H1 (cell line): ENCODE data around the gene REG4. TPM values are rescaled to one million over a fixed set of nuclear protein-coding genes. Genes with fewer than 3 reads are reported as not detected.

Experiments
- CTCF ChIA-PET: fragments of 300-600 bp; sonication (Branson Sonifier 250); formaldehyde crosslinking; loops from one replicate; lab custom pipeline; 2021; ENCODE audit not compliant: partially characterized antibody; lab: Charles Lee
- POLR2A ChIA-PET: fragments of 300-600 bp; sonication (Branson Sonifier 250); formaldehyde crosslinking; loops from one replicate; lab custom pipeline; 2021; ENCODE audit warnings: inconsistent platforms; ENCODE audit not compliant: partially characterized antibody; lab: Charles Lee
- DNase-seq, 2 experiments: peaks; one replicate each; pipeline versions ENCODE4 v3.0.0 to v3.0.0-alpha.2; 2010 to 2022; ENCODE audit warnings: low spot score in 2 of 2, low read depth in 1 of 2, mixed read lengths in 1 of 2
- FAIRE-seq: peaks from 2 replicates; lab custom pipeline; 2011; peaks lifted over from hg19 to GRCh38; lab: Jason Lieb, UNC
- H2AFZ ChIP-seq: 2 replicates; pipeline ENCODE4 v1.8.1; 2012; ENCODE audit warnings: low read length, inconsistent platforms
- H2AK5ac ChIP-seq: 2 replicates; pipeline ENCODE4 v1.6.1; 2013; ENCODE audit warnings: low read depth, low read length
- H2BK120ac ChIP-seq: replicated peaks from 2 replicates; pipeline ENCODE3; 2013; ENCODE audit warnings: low read depth, low read length, inconsistent platforms
- H2BK12ac ChIP-seq: 2 replicates; pipeline ENCODE4 v1.6.1; 2013; ENCODE audit warnings: low read depth, low read length
- H2BK15ac ChIP-seq: 2 replicates; pipeline ENCODE4 v1.6.1; 2013; ENCODE audit warnings: low read length
- H2BK20ac ChIP-seq: 2 replicates; pipeline ENCODE4 v1.6.1; 2013; ENCODE audit warnings: low read length
- H2BK5ac ChIP-seq: 2 replicates; pipeline ENCODE4 v1.6.1; 2013; ENCODE audit warnings: low read depth, low read length
- H3K14ac ChIP-seq: 2 replicates; pipeline ENCODE4 v1.6.1; 2013; ENCODE audit warnings: inconsistent platforms; ENCODE audit not compliant: insufficient read length
- H3K18ac ChIP-seq: 2 replicates; pipeline ENCODE4 v1.6.1; 2013; ENCODE audit warnings: low read length; ENCODE audit errors: extremely low read depth
- H3K23ac ChIP-seq: 2 replicates; pipeline ENCODE4 v1.6.1; 2013; ENCODE audit warnings: inconsistent platforms; ENCODE audit not compliant: insufficient read length
- H3K23me2 ChIP-seq: 2 replicates; pipeline ENCODE4 v1.6.1; 2013; ENCODE audit warnings: low read depth, low read length
- H3K27ac ChIP-seq: 2 replicates; pipeline ENCODE4 v1.6.1; 2011; ENCODE audit warnings: low read depth, low read length, inconsistent platforms
- H3K27me3 ChIP-seq, 4 experiments: replicated peaks in 1 of 4; 1 replicate in 1 of 4; 2 replicates in 3 of 4; pipeline versions ENCODE4 v1.6.1 to v1.8.1; 2011 to 2013; ENCODE audit warnings: low read length in 3 of 4, mild to moderate bottlenecking in 3 of 4, inconsistent platforms in 2 of 4, mixed read lengths in 2 of 4, moderate library complexity in 1 of 4; ENCODE audit not compliant: control insufficient read depth in 3 of 4, insufficient read depth in 3 of 4; ENCODE audit errors: extremely low read depth in 1 of 4
- H3K36me3 ChIP-seq, 4 experiments: 2 replicates each; pipeline versions ENCODE4 v1.6.1 to v1.8.1; 2011 to 2013; ENCODE audit warnings: mild to moderate bottlenecking in 4 of 4, low read length in 3 of 4, moderate library complexity in 2 of 4, control low read depth in 1 of 4, inconsistent platforms in 1 of 4; ENCODE audit not compliant: insufficient read depth in 4 of 4, control insufficient read depth in 2 of 4
- H3K4ac ChIP-seq: replicated peaks from 2 replicates; pipeline ENCODE3; 2013; ENCODE audit warnings: low read length, low read depth, mixed read lengths, inconsistent platforms; ENCODE audit not compliant: insufficient read length
- H3K4me1 ChIP-seq, 4 experiments: replicated peaks in 1 of 4; 1 replicate in 1 of 4; 2 replicates in 3 of 4; pipeline versions ENCODE4 v1.6.1 to v1.8.1; 2011 to 2013; ENCODE audit warnings: low read length in 3 of 4, inconsistent platforms in 2 of 4, mixed read lengths in 1 of 4; ENCODE audit not compliant: insufficient read depth in 4 of 4, control insufficient read depth in 3 of 4
- H3K4me2 ChIP-seq, 2 experiments: 2 replicates each; pipeline versions ENCODE4 v1.6.1 to v1.8.1; 2011 to 2013; ENCODE audit warnings: low read depth in 2 of 2, low read length in 2 of 2, control low read depth in 1 of 2, inconsistent platforms in 1 of 2, mild to moderate bottlenecking in 1 of 2; ENCODE audit not compliant: insufficient read depth in 1 of 2
- H3K4me3 ChIP-seq, 4 experiments: fragments of 200-600, 300-600 bp in 1 of 4; sonication (generic), shearing (Covaris generic), sonication (Bioruptor Twin) in 1 of 4; 2 replicates each; pipeline versions ENCODE4 v1.5.1 to v1.8.1; 2011 to 2016; ENCODE audit warnings: low read length in 4 of 4, low read depth in 3 of 4, control low read depth in 2 of 4, inconsistent platforms in 2 of 4, mild to moderate bottlenecking in 2 of 4, mixed read lengths in 1 of 4, moderate library complexity in 1 of 4; ENCODE audit not compliant: insufficient read depth in 2 of 4; ENCODE audit errors: extremely low read depth in 1 of 4
- H3K56ac ChIP-seq: replicated peaks from 2 replicates; pipeline ENCODE3; 2013; ENCODE audit warnings: low read depth, mild to moderate bottlenecking, mixed read lengths, low read length, inconsistent platforms; ENCODE audit not compliant: insufficient read length
- H3K79me1 ChIP-seq: 2 replicates; pipeline ENCODE4 v1.6.1; 2013; ENCODE audit warnings: low read depth, low read length, control low read depth
- H3K79me2 ChIP-seq, 2 experiments: 2 replicates each; pipeline versions ENCODE4 v1.6.1 to v1.8.1; 2012 to 2013; ENCODE audit warnings: low read length in 2 of 2, mild to moderate bottlenecking in 2 of 2, inconsistent platforms in 1 of 2; ENCODE audit not compliant: insufficient read depth in 2 of 2, control insufficient read depth in 1 of 2
- H3K9ac ChIP-seq, 4 experiments: replicated peaks in 1 of 4; 1 replicate in 1 of 4; 2 replicates in 3 of 4; pipeline versions ENCODE4 v1.6.1 to v1.8.1; 2011 to 2013; ENCODE audit warnings: low read depth in 3 of 4, low read length in 3 of 4, control low read depth in 2 of 4, mild to moderate bottlenecking in 2 of 4, moderate library complexity in 2 of 4, inconsistent platforms in 1 of 4; ENCODE audit errors: extremely low read depth in 1 of 4
- H3K9me3 ChIP-seq, 2 experiments: 2 replicates each; pipeline versions ENCODE4 v1.6.1 to v1.8.1; 2012 to 2013; ENCODE audit warnings: mild to moderate bottlenecking in 2 of 2, moderate library complexity in 2 of 2, control low read depth in 1 of 2, inconsistent platforms in 1 of 2, low read depth in 1 of 2, low read length in 1 of 2, mixed read lengths in 1 of 2; ENCODE audit not compliant: insufficient read depth in 2 of 2
- H4K20me1 ChIP-seq, 2 experiments: replicated peaks in 1 of 2; 2 replicates each; pipeline versions ENCODE3 to v1.8.1; 2011 to 2013; ENCODE audit warnings: inconsistent platforms in 2 of 2, low read length in 2 of 2, mild to moderate bottlenecking in 1 of 2; ENCODE audit not compliant: insufficient read depth in 2 of 2, control insufficient read depth in 1 of 2
- H4K5ac ChIP-seq: 2 replicates; pipeline ENCODE4 v1.6.1; 2013; ENCODE audit warnings: low read length, low read depth, mixed read lengths, inconsistent platforms; ENCODE audit not compliant: insufficient read length
- H4K8ac ChIP-seq: 2 replicates; pipeline ENCODE4 v1.8.0; 2013; ENCODE audit warnings: mild to moderate bottlenecking, moderate library complexity, low read length, inconsistent platforms; ENCODE audit not compliant: insufficient read depth; ENCODE audit errors: extremely low read depth
- H4K91ac ChIP-seq: replicated peaks from 2 replicates; pipeline ENCODE3; 2013; ENCODE audit warnings: low read length, mixed read lengths, inconsistent platforms; ENCODE audit not compliant: insufficient read length
- BCL11A ChIP-seq, 2 experiments: IDR thresholded peaks; one replicate each; pipeline ENCODE4 v1.6.1; 2011; ENCODE audit warnings: low read depth in 2 of 2, low read length in 2 of 2, mild to moderate bottlenecking in 2 of 2
- POLR2AphosphoS5 ChIP-seq: IDR thresholded peaks from 2 replicates; pipeline ENCODE4 v1.6.1; 2011; ENCODE audit warnings: low read depth, low read length
- RFX5 ChIP-seq: IDR thresholded peaks from 2 replicates; pipeline ENCODE4 v1.6.1; 2011; ENCODE audit warnings: low read depth, low read length, improper control_type of control experiment, borderline replicate concordance
- TCF12 ChIP-seq: IDR thresholded peaks from 2 replicates; pipeline ENCODE4 v1.6.1; 2011; ENCODE audit warnings: low read depth, mild to moderate bottlenecking, low read length
- WGBS, 2 experiments: shearing (Covaris generic) in 1 of 2; methylation state at CpG; one replicate each; pipeline versions ENCODE4 v1.1.6 to v1.1.7; 2013 to 2015; ENCODE audit warnings: low lambda C conversion rate in 2 of 2, mixed read lengths in 2 of 2, inconsistent platforms in 1 of 2, low coverage in 1 of 2, missing lambda C conversion rate in 1 of 2; ENCODE audit not compliant: insufficient replicate concordance in 2 of 2, insufficient coverage in 1 of 2, insufficient read length in 1 of 2; ENCODE audit errors: extremely low coverage in 1 of 2, missing lambda C conversion rate in 1 of 2; 5-methylcytosine and 5-hydroxymethylcytosine counted together
- polyA plus RNA-seq, 7 experiments: library from polyadenylated mRNA; depleted of rRNA in 3 of 7; stranded (reverse) in 5 of 7; unstranded in 2 of 7; fragments of >200 nt in 5 of 7; fragments of 200-250 nt in 2 of 7; gene quantifications; 1 replicate in 5 of 7; 2 replicates in 1 of 7; 4 replicates in 1 of 7; pipeline versions ENCODE4 v1.2.1 to v1.2.3, GENCODE V29; 2011 to 2013; ENCODE audit warnings: missing spikeins in 2 of 7, mixed read lengths in 2 of 7
- total RNA-seq: library from RNA; stranded (reverse); fragmentation: NEBNext Ultra II Directional; extraction: Animal tissue kit (Norgen Biotek cat#: 25700); gene quantifications from 2 replicates; pipeline ENCODE4 v1.2.1, GENCODE V29; 2021

Gene REG4
- total and polyA plus RNA-seq, 2 of the 8 experiments (the other 6 are each of a cell fraction or from before 2014, with no cell fraction given) = not detected

GRCh38 chr1:119805247-119805646 is 6.0 kb downstream of the REG4 start:
- no peak for FAIRE-seq
- Histone ChIP-seq H3K14ac (no peak overlapping the region), H3K27me3 (no peaks in the 10 kb centered on the region; a peak in 2 of 7 replicates), H2AFZ (no peak overlapping the region), H3K27ac (no peak overlapping the region), H3K56ac (no peak overlapping the region), H3K79me1 (no peaks in the 10 kb centered on the region), H2BK12ac (no peak overlapping the region), H4K20me1 (no peaks in the 10 kb centered on the region), H4K91ac (no peak overlapping the region), H3K9me3 (no peaks in the 10 kb centered on the region), H4K5ac (no peak overlapping the region), H2BK15ac (no peak overlapping the region), H3K23me2 (no peaks in the 10 kb centered on the region), H3K9ac (no peak overlapping the region)
- POLR2A ChIA-PET = no interaction called here
- peak in 1 of 2 experiments; percentile 30 for DNase-seq
- CTCF ChIA-PET = interaction anchor here (0.8 to 9.0 kb wide), 2 partner anchors 10 to 22 kb away, joined by 3 to 76 read pairs; no protein-coding TSS in a partner anchor
- 79% methylated on average over 8 of the region's 8 CpGs; no CpG with 5 or more reads in 1 of the 2 experiments for WGBS, 2 experiments
- TF ChIP-seq BCL11A (IDR thresholded peaks at IDR 0.05; ENCODE audit: low read depth in 2 of 2, low read length in 2 of 2) (no peak), RFX5 (no peak), POLR2AphosphoS5 (no peak), TCF12 (no peak)
- TF ChIP-seq, all 59 proteins: peak for 0
- Histone ChIP-seq H3K4ac (no peak overlapping the region), H3K36me3 (no peaks in the 10 kb centered on the region), H3K23ac (no peak overlapping the region), H3K4me3 (no peak overlapping the region), H2AK5ac (no peak overlapping the region), H4K8ac (no peak overlapping the region), H3K4me2 (no peak overlapping the region), H2BK5ac (no peak overlapping the region), H2BK120ac (no peak overlapping the region), H3K79me2 (no peaks in the 10 kb centered on the region), H3K4me1 (no peaks in the 10 kb centered on the region), H2BK20ac (no peak overlapping the region), H3K18ac (no peak overlapping the region)
